ENCODE data around the gene SHROOM4. TPM values are rescaled to one million over a fixed set of nuclear protein-coding genes. Genes with fewer than 3 reads are reported as not detected.

Gene SHROOM4
- total and polyA plus RNA-seq, 2 experiments from 2014 or later = 1.9 to 8.5 TPM

GRCh38 chrX:50863471-50863870 lies 49.5 kb upstream of the SHROOM4 start (continued):
- TF ChIP-seq ZNF462 (CRISPR knock-in tag; IDR thresholded peaks at IDR 0.05) = no peak
- TF ChIP-seq ZNF331 (CRISPR knock-in tag; IDR thresholded peaks at IDR 0.05; ENCODE audit: low read depth) = no peak
- no peak for TF ChIP-seq EZH2 (IDR thresholded peaks at IDR 0.05; ENCODE audit: low read depth, unreplicated experiment)
- no peak for TF ChIP-seq ETS1 (IDR thresholded peaks at IDR 0.05)
- TF ChIP-seq ZNF114 (CRISPR knock-in tag; IDR thresholded peaks at IDR 0.05) = no peak
- TF ChIP-seq STAT1 (IDR thresholded peaks at IDR 0.05; ENCODE audit: unreplicated experiment) = no peak
- TF ChIP-seq REST (IDR thresholded peaks at IDR 0.05; ENCODE audit: unreplicated experiment) = no peak
- TF ChIP-seq CREB1 (CRISPR knock-in tag; IDR thresholded peaks at IDR 0.05; ENCODE audit: low read depth) = no peak
- no peak for TF ChIP-seq EZH2phosphoT487 (IDR thresholded peaks at IDR 0.05; ENCODE audit: unreplicated experiment)
- no peak for TF ChIP-seq JUNB (IDR thresholded peaks at IDR 0.05; ENCODE audit: unreplicated experiment)
